ENCODE results near the gene BEST3. TPM values are rescaled to one million over a fixed set of nuclear protein-coding genes. Genes with fewer than 3 reads are reported as not detected.

The BEST3 gene
- polyA plus RNA-seq, 3 donors, result not detected

DNA sequence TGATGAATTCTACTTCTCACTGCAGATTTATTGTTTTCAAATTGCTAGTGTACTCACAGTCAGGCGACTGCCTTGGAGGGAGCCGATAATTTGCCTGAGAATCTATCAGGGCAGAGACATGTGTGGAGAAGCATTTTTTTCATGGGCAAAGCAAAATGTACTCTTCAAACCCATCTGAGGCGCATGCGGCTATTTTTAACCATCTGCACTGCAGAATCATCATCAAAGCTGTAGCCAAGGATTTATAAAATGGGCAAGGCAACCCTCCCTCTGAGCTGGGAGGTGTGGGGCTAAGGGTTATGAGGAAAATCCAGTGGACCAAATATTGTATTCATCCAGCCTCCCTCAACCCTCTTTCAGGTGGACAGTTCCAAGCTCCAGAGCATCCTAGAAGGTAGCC lies 37.7 kb downstream of the BEST3 start:
- Histone ChIP-seq H3K27ac (ENCODE audit: low read depth in 1 of 2, low read length in 2 of 2) (no peak overlapping the region), H3K9ac (ENCODE audit: insufficient read depth, low read length, poor library complexity, severe bottlenecking) (no peak overlapping the region), H3K79me2 (ENCODE audit: insufficient read depth, low read length) (no peaks in the 10 kb centered on the region), H3K4me1 (ENCODE audit: control insufficient read depth in 1 of 2, insufficient read depth in 2 of 2, low read length in 2 of 2) (no peaks in the 10 kb centered on the region), H3K4me3 (replicated peaks in 1 of 3; ENCODE audit: low read depth in 2 of 3, low read length in 3 of 3) (no peak overlapping the region), H3K4me2 (replicated peaks; ENCODE audit: extremely low read depth, low read length, poor library complexity, severe bottlenecking) (no peak overlapping the region), H4K20me1 (ENCODE audit: insufficient read depth, low read length) (no peaks in the 10 kb centered on the region), H3K27me3 (ENCODE audit: control insufficient read depth in 2 of 2, insufficient read depth in 2 of 2, low read length in 2 of 2) (peaks cover 0 to 2% of the 10 kb centered on the region in 2 donors), H2AFZ (ENCODE audit: insufficient read depth, low read depth, low read length, poor library complexity, severe bottlenecking) (no peak overlapping the region), H3K36me3 (replicated peaks in 1 of 2; ENCODE audit: control insufficient read depth in 1 of 2, insufficient read depth in 2 of 2, low read length in 2 of 2) (no peaks in the 10 kb centered on the region), H3K9me3 (replicated peaks in 1 of 2; ENCODE audit: control insufficient read depth in 1 of 2, insufficient read depth in 1 of 2, low read length in 2 of 2) (no peaks in the 10 kb centered on the region)
- Mint-ChIP-seq H3K4me3 (no peak overlapping the region), H3K36me3 (no peaks in the 10 kb centered on the region), H3K4me1 (no peaks in the 10 kb centered on the region), H3K27ac (no peak overlapping the region), H3K27me3 (ENCODE audit: low read depth in 3 of 3) (peaks cover 2% of the 10 kb centered on the region in 3 donors), H3K9me3 (peaks cover 0 to 2% (median 0%) of the 10 kb centered on the region in 7 donors)
- TF ChIP-seq, protein P1, sequence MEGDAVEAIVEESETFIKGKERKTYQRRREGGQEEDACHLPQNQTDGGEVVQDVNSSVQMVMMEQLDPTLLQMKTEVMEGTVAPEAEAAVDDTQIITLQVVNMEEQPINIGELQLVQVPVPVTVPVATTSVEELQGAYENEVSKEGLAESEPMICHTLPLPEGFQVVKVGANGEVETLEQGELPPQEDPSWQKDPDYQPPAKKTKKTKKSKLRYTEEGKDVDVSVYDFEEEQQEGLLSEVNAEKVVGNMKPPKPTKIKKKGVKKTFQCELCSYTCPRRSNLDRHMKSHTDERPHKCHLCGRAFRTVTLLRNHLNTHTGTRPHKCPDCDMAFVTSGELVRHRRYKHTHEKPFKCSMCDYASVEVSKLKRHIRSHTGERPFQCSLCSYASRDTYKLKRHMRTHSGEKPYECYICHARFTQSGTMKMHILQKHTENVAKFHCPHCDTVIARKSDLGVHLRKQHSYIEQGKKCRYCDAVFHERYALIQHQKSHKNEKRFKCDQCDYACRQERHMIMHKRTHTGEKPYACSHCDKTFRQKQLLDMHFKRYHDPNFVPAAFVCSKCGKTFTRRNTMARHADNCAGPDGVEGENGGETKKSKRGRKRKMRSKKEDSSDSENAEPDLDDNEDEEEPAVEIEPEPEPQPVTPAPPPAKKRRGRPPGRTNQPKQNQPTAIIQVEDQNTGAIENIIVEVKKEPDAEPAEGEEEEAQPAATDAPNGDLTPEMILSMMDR (IDR thresholded peaks at IDR 0.05), result no peak
- intact Hi-C loops (cut with micrococcal nuclease), result no loop called here
- DNase-seq, result no peak
- WGBS (ENCODE audit: insufficient coverage), result no CpG with 5 or more reads among the region's 4 CpGs

DNA sequence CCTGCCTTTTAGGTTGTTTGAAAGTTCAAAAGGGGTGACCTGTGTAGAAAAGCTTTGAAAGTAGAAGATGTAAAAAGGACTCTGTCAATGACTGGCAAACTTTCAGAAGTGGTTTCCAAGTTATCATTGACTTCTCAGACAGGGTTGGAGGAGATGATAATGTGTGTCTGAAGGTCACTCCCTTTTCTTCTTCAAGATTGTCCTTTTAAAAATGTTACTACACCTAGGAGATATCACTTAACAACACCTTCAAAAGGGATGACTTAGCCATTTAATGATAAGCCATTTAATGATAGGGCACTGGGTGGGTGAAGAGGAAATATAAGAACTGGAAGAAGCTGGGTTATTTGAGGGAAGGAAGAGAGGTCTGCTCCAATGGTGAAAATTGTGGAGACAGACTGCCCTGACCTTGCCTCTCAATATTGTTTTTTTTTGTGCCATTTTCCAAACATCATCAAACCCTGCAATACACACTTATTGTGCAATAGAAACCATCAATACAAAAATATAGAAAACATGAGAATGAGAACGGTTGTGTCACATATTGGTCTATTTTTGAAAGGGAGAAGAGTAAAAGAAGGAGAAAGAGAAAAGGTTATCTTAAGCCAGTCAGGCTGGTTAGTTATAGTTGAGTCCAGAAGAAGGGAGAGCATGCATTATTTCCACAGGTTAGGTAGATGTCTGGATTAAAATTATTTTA lies 38.8 kb downstream of the BEST3 start:
- no peaks in the 10 kb centered on the region for H4K20me1 ChIP-seq (ENCODE audit: insufficient read depth, low read length)
- Mint-ChIP-seq H3K27ac (no peak overlapping the region), H3K4me1 (no peaks in the 10 kb centered on the region), H3K36me3 (no peaks in the 10 kb centered on the region), H3K27me3 (ENCODE audit: low read depth in 3 of 3) (peaks cover 2 to 4% (median 2%) of the 10 kb centered on the region in 3 donors), H3K4me3 (no peak overlapping the region), H3K9me3 (peaks cover 0 to 3% (median 0%) of the 10 kb centered on the region in 7 donors)
- TF ChIP-seq, protein P1 (IDR thresholded peaks at IDR 0.05), result no peak
- no peaks in the 10 kb centered on the region for H3K36me3 ChIP-seq (replicated peaks in 1 of 2; ENCODE audit: control insufficient read depth in 1 of 2, insufficient read depth in 2 of 2, low read length in 2 of 2)
- no peaks in the 10 kb centered on the region for H3K4me1 ChIP-seq (ENCODE audit: control insufficient read depth in 1 of 2, insufficient read depth in 2 of 2, low read length in 2 of 2)
- DNase-seq, result no peak
- intact Hi-C loops (cut with micrococcal nuclease), result no loop called here
- no CpG with 5 or more reads among the region's 1 CpG for WGBS (ENCODE audit: insufficient coverage)
- H3K9ac ChIP-seq (ENCODE audit: insufficient read depth, low read length, poor library complexity, severe bottlenecking), result no peak overlapping the region
- no peak overlapping the region for H2AFZ ChIP-seq (ENCODE audit: insufficient read depth, low read depth, low read length, poor library complexity, severe bottlenecking)
- no peak overlapping the region for H3K27ac ChIP-seq (ENCODE audit: low read depth in 1 of 2, low read length in 2 of 2)
- H3K9me3 ChIP-seq (replicated peaks in 1 of 2; ENCODE audit: control insufficient read depth in 1 of 2, insufficient read depth in 1 of 2, low read length in 2 of 2), result no peaks in the 10 kb centered on the region
- H3K4me2 ChIP-seq (replicated peaks; ENCODE audit: extremely low read depth, low read length, poor library complexity, severe bottlenecking), result no peak overlapping the region
- H3K4me3 ChIP-seq (replicated peaks in 1 of 3; ENCODE audit: low read depth in 2 of 3, low read length in 3 of 3), result no peak overlapping the region
- H3K79me2 ChIP-seq (ENCODE audit: insufficient read depth, low read length), result no peaks in the 10 kb centered on the region
- peaks cover 0 to 2% of the 10 kb centered on the region in 2 donors for H3K27me3 ChIP-seq (ENCODE audit: control insufficient read depth in 2 of 2, insufficient read depth in 2 of 2, low read length in 2 of 2)
